C4-2B (cell line): Measurements from ENCODE around the gene GNB1L.

Experiments used
- CTCF ChIP-seq: fragments of 450-650 bp; conservative IDR thresholded peaks from 2 replicates; pipeline ENCODE4 v1.5.1; 2017; ENCODE audit warnings: mild to moderate bottlenecking
- ZFX ChIP-seq: fragments of 450-650 bp; IDR thresholded peaks from 2 replicates; pipeline ENCODE4 v1.6.1; 2017

- no peak for TF ChIP-seq CTCF
- TF ChIP-seq ZFX = no peak
Observed at GRCh38 chr22:19796160-19796559, 58.5 kb downstream of the GNB1L start.
